ENCODE measurements around the gene CCDC158.

DNA sequence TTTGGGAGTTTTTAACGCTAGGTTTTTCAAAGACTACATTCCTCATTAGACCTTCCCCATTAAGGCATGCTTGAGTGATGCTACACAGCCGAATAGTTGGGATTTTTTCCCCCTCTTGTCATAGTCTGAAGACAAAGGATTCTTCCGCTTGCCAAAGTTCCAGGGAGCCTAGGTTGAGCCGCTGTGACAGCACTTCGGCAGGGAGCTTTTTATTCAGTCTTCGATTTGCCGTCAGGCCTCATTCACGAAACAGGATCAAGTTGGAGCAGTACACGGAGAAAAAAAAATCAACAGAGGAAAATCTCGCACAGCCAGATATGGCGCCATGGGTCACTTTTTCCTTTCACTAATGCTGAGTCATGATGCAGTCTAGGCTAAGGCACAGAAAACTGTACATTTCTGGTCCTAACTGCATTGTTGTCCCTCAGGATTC, 38.4 kb upstream of the CCDC158 start:
- no peak for TF ChIP-seq CEBPB (IDR thresholded peaks at IDR 0.05; ENCODE audit: low read depth, low read length)
- TF ChIP-seq, protein P1, sequence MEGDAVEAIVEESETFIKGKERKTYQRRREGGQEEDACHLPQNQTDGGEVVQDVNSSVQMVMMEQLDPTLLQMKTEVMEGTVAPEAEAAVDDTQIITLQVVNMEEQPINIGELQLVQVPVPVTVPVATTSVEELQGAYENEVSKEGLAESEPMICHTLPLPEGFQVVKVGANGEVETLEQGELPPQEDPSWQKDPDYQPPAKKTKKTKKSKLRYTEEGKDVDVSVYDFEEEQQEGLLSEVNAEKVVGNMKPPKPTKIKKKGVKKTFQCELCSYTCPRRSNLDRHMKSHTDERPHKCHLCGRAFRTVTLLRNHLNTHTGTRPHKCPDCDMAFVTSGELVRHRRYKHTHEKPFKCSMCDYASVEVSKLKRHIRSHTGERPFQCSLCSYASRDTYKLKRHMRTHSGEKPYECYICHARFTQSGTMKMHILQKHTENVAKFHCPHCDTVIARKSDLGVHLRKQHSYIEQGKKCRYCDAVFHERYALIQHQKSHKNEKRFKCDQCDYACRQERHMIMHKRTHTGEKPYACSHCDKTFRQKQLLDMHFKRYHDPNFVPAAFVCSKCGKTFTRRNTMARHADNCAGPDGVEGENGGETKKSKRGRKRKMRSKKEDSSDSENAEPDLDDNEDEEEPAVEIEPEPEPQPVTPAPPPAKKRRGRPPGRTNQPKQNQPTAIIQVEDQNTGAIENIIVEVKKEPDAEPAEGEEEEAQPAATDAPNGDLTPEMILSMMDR (conservative IDR thresholded peaks at IDR 0.05; ENCODE audit: low read depth, low read length) = no peak
- TF ChIP-seq BHLHE40 (IDR thresholded peaks at IDR 0.05; ENCODE audit: low read depth, low read length) = no peak
- TF ChIP-seq POLR2A (IDR thresholded peaks at IDR 0.05; ENCODE audit: low read depth, low read length) = no peak
- no peak for TF ChIP-seq FOS (IDR thresholded peaks at IDR 0.05; ENCODE audit: low read depth, low read length)
- TF ChIP-seq RAD21 (IDR thresholded peaks at IDR 0.05; ENCODE audit: low read length) = no peak
- TF ChIP-seq, protein P2, sequence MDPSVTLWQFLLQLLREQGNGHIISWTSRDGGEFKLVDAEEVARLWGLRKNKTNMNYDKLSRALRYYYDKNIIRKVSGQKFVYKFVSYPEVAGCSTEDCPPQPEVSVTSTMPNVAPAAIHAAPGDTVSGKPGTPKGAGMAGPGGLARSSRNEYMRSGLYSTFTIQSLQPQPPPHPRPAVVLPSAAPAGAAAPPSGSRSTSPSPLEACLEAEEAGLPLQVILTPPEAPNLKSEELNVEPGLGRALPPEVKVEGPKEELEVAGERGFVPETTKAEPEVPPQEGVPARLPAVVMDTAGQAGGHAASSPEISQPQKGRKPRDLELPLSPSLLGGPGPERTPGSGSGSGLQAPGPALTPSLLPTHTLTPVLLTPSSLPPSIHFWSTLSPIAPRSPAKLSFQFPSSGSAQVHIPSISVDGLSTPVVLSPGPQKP (IDR thresholded peaks at IDR 0.05; ENCODE audit: borderline replicate concordance, low read depth, low read length) = no peak
- TF ChIP-seq CHD1 (IDR thresholded peaks at IDR 0.05; ENCODE audit: low read depth, low read length) = no peak
- TF ChIP-seq RFX5 (IDR thresholded peaks at IDR 0.05; ENCODE audit: low read depth, low read length) = no peak
- TF ChIP-seq MAZ (IDR thresholded peaks at IDR 0.05; ENCODE audit: borderline replicate concordance, low read depth, low read length) = no peak
- TF ChIP-seq SMC3 (IDR thresholded peaks at IDR 0.05; ENCODE audit: low read depth, low read length) = no peak
